Measurements from ENCODE around the gene MRNIP. TPM values are rescaled to one million over a fixed set of nuclear protein-coding genes. Genes with fewer than 3 reads are reported as not detected.
A peak's percentile ranks its signal among the peaks of the same experiment; 100 is the strongest.

MRNIP gene
- total RNA-seq, 6 experiments from 2014 or later = 4.7 to 14.7 (median 9.0) TPM

- Histone ChIP-seq H3K9me3 (no peaks in the 10 kb centered on the region), H3K4me1 (peaks cover 0 to 15% (median 0%) of the 10 kb centered on the region in 4 donors), H3K4me3 (peak overlapping the region in 2 of 3 donors; percentile 53 to 71), H3K36me3 (peaks cover 0 to 9% (median 1%) of the 10 kb centered on the region in 4 donors), H3K27me3 (no peaks in the 10 kb centered on the region), H3K27ac (no peak overlapping the region)
- intact Hi-C loops (cut with DNase I) = no loop called here
- TF ChIP-seq CTCF (IDR thresholded peaks at IDR 0.05) (no peak), POLR2A (IDR thresholded peaks at IDR 0.05) (no peak)
- 69% methylated on average over 4 of the region's 24 CpGs for WGBS (ENCODE audit: insufficient coverage, low coverage, low lambda C conversion rate, missing lambda C conversion rate)
- DNase-seq = no peak
- no peak for ATAC-seq
Observed at GRCh38 chr5:179906294-179906794, 47.7 kb upstream of the MRNIP start.

GRCh38 chr5:179905161-179905560 lies 46.5 kb upstream of the MRNIP start:
- intact Hi-C loops (cut with DNase I) = no loop called here
- Histone ChIP-seq H3K4me3 (no peak overlapping the region), H3K36me3 (peaks cover 0 to 9% (median 2%) of the 10 kb centered on the region in 4 donors), H3K27me3 (no peaks in the 10 kb centered on the region), H3K4me1 (peaks cover 0 to 15% (median 0%) of the 10 kb centered on the region in 4 donors), H3K27ac (no peak overlapping the region), H3K9me3 (no peaks in the 10 kb centered on the region)
- WGBS (ENCODE audit: insufficient coverage, low coverage, low lambda C conversion rate, missing lambda C conversion rate) = 80% methylated on average over 8 of the region's 8 CpGs
- no peak for TF ChIP-seq POLR2A (IDR thresholded peaks at IDR 0.05)
- no peak for TF ChIP-seq CTCF (IDR thresholded peaks at IDR 0.05)
- ATAC-seq (no peak), DNase-seq (no peak)

- Histone ChIP-seq H3K9me3 (no peaks in the 10 kb centered on the region), H3K27me3 (no peaks in the 10 kb centered on the region), H3K4me1 (peaks cover 0 to 15% (median 0%) of the 10 kb centered on the region in 4 donors), H3K27ac (no peak overlapping the region), H3K4me3 (no peak overlapping the region), H3K36me3 (peaks cover 0 to 9% (median 2%) of the 10 kb centered on the region in 4 donors)
- TF ChIP-seq POLR2A (IDR thresholded peaks at IDR 0.05) (no peak), CTCF (IDR thresholded peaks at IDR 0.05) (no peak)
- 76% methylated on average over 17 of the region's 25 CpGs for WGBS (ENCODE audit: insufficient coverage, low coverage, low lambda C conversion rate, missing lambda C conversion rate)
- DNase-seq = no peak
- intact Hi-C loops (cut with DNase I) = no loop called here
- no peak for ATAC-seq
Observed at GRCh38 chr5:179904463-179905160, 46.0 kb upstream of the MRNIP start.

- ATAC-seq (no peak), DNase-seq (no peak)
- peaks cover 0 to 25% (median 6%) of the 10 kb centered on the region in 4 donors for H3K36me3 ChIP-seq
- no peaks in the 10 kb centered on the region for H3K27me3 ChIP-seq
- H3K27ac ChIP-seq = no peak overlapping the region
- H3K4me3 ChIP-seq = no peak overlapping the region
- 83% methylated on average over 1 of the region's 7 CpGs for WGBS (ENCODE audit: insufficient coverage, low coverage, low lambda C conversion rate, missing lambda C conversion rate)
- peaks cover 0 to 8% (median 0%) of the 10 kb centered on the region in 4 donors for H3K4me1 ChIP-seq
- intact Hi-C loops (cut with DNase I) = no loop called here
- H3K9me3 ChIP-seq = no peaks in the 10 kb centered on the region
- TF ChIP-seq CTCF (IDR thresholded peaks at IDR 0.05) (no peak), POLR2A (IDR thresholded peaks at IDR 0.05) (no peak)
Observed at GRCh38 chr5:179902763-179903158, 44.1 kb upstream of the MRNIP start.
